GM12892 (cell line): Measurements from ENCODE around the gene NFYA.

Experiments used
- POLR2A ChIP-seq: IDR thresholded peaks from 2 replicates; pipeline ENCODE4 v1.6.1; 2011; ENCODE audit warnings: low read depth, low read length, control low read depth
- POLR2AphosphoS5 ChIP-seq: IDR thresholded peaks from 2 replicates; pipeline ENCODE4 v1.6.1; 2011; ENCODE audit warnings: low read depth, low read length, control low read depth

GRCh38 chr6:41040101-41040939, 32.5 kb upstream of the NFYA start:
- TF ChIP-seq POLR2A = no peak
- TF ChIP-seq POLR2AphosphoS5 = no peak
